Mesenchymal stem cell (in vitro differentiated cells and primary cell): ENCODE measurements around the gene CFDP1.

ENCODE experiments used
- DNase-seq: peaks from one replicate; pipeline ENCODE4 v3.0.0-alpha.2; 2013
- H2AFZ ChIP-seq: one replicate; pipeline ENCODE4 v1.6.1; 2013; ENCODE audit warnings: low read depth, mild to moderate bottlenecking, control low read depth, inconsistent platforms, low read length, moderate library complexity
- H2AK5ac ChIP-seq: 2 replicates; pipeline ENCODE4 v1.6.1; 2013; ENCODE audit warnings: low read length, moderate library complexity, mild to moderate bottlenecking, inconsistent platforms; ENCODE audit not compliant: severe bottlenecking
- H2BK120ac ChIP-seq: one replicate; pipeline ENCODE4 v1.6.1; 2013; ENCODE audit warnings: low read depth, mild to moderate bottlenecking, inconsistent platforms, low read length, moderate library complexity
- H2BK12ac ChIP-seq, 2 experiments: one replicate each; pipeline ENCODE4 v1.6.1; 2013; ENCODE audit warnings: inconsistent platforms in 2 of 2, low read length in 2 of 2, mild to moderate bottlenecking in 2 of 2, moderate library complexity in 2 of 2, control low read depth in 1 of 2
- H2BK15ac ChIP-seq: one replicate; pipeline ENCODE4 v1.6.1; 2013; ENCODE audit warnings: mild to moderate bottlenecking, low read depth, inconsistent platforms; ENCODE audit not compliant: poor library complexity, severe bottlenecking
- H2BK5ac ChIP-seq: 2 replicates; pipeline ENCODE4 v1.6.1; 2013; ENCODE audit warnings: low read depth, mild to moderate bottlenecking, low read length, control low read depth, inconsistent platforms; ENCODE audit not compliant: poor library complexity, severe bottlenecking
- H3K14ac ChIP-seq, 2 experiments: one replicate each; pipeline ENCODE4 v1.6.1; 2013; ENCODE audit warnings: inconsistent platforms in 2 of 2, low read length in 2 of 2, control low read depth in 1 of 2, mild to moderate bottlenecking in 1 of 2, moderate library complexity in 1 of 2
- H3K18ac ChIP-seq, 2 experiments: one replicate each; pipeline ENCODE4 v1.6.1; 2013; ENCODE audit warnings: inconsistent platforms in 2 of 2, low read length in 2 of 2, control low read depth in 1 of 2, low read depth in 1 of 2, mild to moderate bottlenecking in 1 of 2
- H3K23ac ChIP-seq, 2 experiments: one replicate each; pipeline ENCODE4 v1.6.1; 2013; ENCODE audit warnings: inconsistent platforms in 2 of 2, low read length in 2 of 2, mild to moderate bottlenecking in 2 of 2, moderate library complexity in 2 of 2, control low read depth in 1 of 2
- H3K27ac ChIP-seq: 2 replicates; pipeline ENCODE4 v1.5.1; 2013; ENCODE audit warnings: mild to moderate bottlenecking, moderate library complexity, low read length, control low read depth, inconsistent platforms; ENCODE audit not compliant: poor library complexity, severe bottlenecking
- H3K27me3 ChIP-seq, 2 experiments: 2 replicates each; pipeline versions ENCODE4 v1.6.1 to v1.7.0; 2013; ENCODE audit warnings: low read length in 2 of 2, mild to moderate bottlenecking in 2 of 2, moderate library complexity in 2 of 2, control low read depth in 1 of 2, inconsistent platforms in 1 of 2; ENCODE audit not compliant: control insufficient read depth in 1 of 2, insufficient read depth in 1 of 2
- H3K36me3 ChIP-seq, 2 experiments: 2 replicates each; pipeline versions ENCODE4 v1.6.1 to v1.7.0; 2013; ENCODE audit warnings: low read length in 2 of 2, control low read depth in 1 of 2, inconsistent platforms in 1 of 2, low read depth in 1 of 2, mild to moderate bottlenecking in 1 of 2; ENCODE audit not compliant: insufficient read depth in 2 of 2, control insufficient read depth in 1 of 2
- H3K4ac ChIP-seq, 2 experiments: one replicate each; pipeline ENCODE4 v1.6.1; 2013; ENCODE audit warnings: inconsistent platforms in 2 of 2, low read length in 2 of 2, mild to moderate bottlenecking in 2 of 2, moderate library complexity in 2 of 2, control low read depth in 1 of 2, low read depth in 1 of 2
- H3K4me1 ChIP-seq: 2 replicates; pipeline ENCODE4 v1.6.1; 2013; ENCODE audit warnings: low read depth, low read length, control low read depth; ENCODE audit not compliant: control insufficient read depth, insufficient read depth
- H3K4me2 ChIP-seq: 2 replicates; pipeline ENCODE4 v1.6.1; 2013; ENCODE audit warnings: low read length, mild to moderate bottlenecking, inconsistent platforms; ENCODE audit not compliant: poor library complexity, severe bottlenecking
- H3K4me3 ChIP-seq, 2 experiments: 2 replicates each; pipeline versions ENCODE4 v1.5.1 to v1.7.0; 2013; ENCODE audit warnings: low read length in 2 of 2, mild to moderate bottlenecking in 2 of 2, control low read depth in 1 of 2, low read depth in 1 of 2; ENCODE audit not compliant: insufficient read depth in 1 of 2
- H3K79me1 ChIP-seq: replicated peaks from 2 replicates; pipeline ENCODE4 v1.6.1; 2013; ENCODE audit warnings: mild to moderate bottlenecking, control low read depth, low read length, inconsistent platforms; ENCODE audit not compliant: poor library complexity, severe bottlenecking
- H3K9ac ChIP-seq: 2 replicates; pipeline ENCODE4 v1.7.0; 2013; ENCODE audit warnings: mild to moderate bottlenecking, low read length, moderate library complexity
- H3K9me3 ChIP-seq: 2 replicates; pipeline ENCODE4 v1.7.0; 2013; ENCODE audit warnings: mild to moderate bottlenecking, low read length; ENCODE audit not compliant: control insufficient read depth
- H4K8ac ChIP-seq: one replicate; pipeline ENCODE4 v1.6.1; 2013; ENCODE audit warnings: inconsistent platforms, mild to moderate bottlenecking, low read length, moderate library complexity
- H4K91ac ChIP-seq: one replicate; pipeline ENCODE4 v1.6.1; 2013; ENCODE audit warnings: mild to moderate bottlenecking, low read length, inconsistent platforms
- WGBS: methylation state at CpG from one replicate; pipeline ENCODE4 v1.1.7; 2013; ENCODE audit warnings: mixed read lengths; 5-methylcytosine and 5-hydroxymethylcytosine counted together

CFDP1 gene

DNA sequence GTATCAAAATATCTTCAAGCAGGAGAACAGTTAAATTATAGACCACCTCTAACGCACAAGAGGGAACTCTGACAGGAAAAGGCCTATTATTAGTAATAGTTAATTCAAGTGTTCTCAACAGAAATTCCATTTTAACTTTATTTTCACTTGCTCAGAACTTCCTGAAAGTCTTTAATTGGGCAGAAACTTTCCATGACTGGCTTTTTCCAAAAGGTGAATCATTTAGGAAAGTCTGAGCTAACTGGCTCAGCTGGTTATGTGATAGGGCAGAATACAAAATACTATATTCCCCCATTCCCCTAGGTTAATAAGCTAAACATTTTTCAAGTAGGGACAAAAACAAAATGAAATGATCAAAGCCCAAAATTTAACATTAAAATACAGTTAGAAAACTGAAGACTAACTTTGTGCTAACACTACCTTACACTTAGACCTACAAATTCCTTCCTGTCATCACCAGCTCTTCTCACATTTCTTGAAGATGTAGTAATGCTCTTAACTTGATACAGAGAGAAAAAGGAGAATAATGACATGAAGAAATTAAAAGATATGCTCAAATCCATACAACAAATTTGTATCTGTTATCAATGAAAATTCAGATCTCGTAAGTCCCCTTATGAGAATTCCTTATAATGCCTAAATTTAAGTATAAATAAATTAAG lies 31.0 kb downstream of the CFDP1 start:
- peak; percentile 87 for DNase-seq
- H3K4me1 ChIP-seq: peaks cover 6% of the 10 kb centered on the region
- H3K14ac ChIP-seq: no peak overlapping the region
- no peak overlapping the region for H2BK12ac ChIP-seq
- no peaks in the 10 kb centered on the region for H3K27me3 ChIP-seq
- H2BK120ac ChIP-seq: no peak overlapping the region
- H3K9ac ChIP-seq: peak overlapping the region; percentile 93
- no peak overlapping the region for H2BK15ac ChIP-seq
- H3K36me3 ChIP-seq: peaks cover 18 to 24% of the 10 kb centered on the region in 2 experiments
- peaks cover 21% of the 10 kb centered on the region for H3K79me1 ChIP-seq
- no peak overlapping the region for H4K91ac ChIP-seq
- peak overlapping the region; percentile 82 for H3K27ac ChIP-seq
- H3K4me2 ChIP-seq: no peak overlapping the region
- no peak overlapping the region for H2AFZ ChIP-seq
- no peak overlapping the region for H3K18ac ChIP-seq
- H2BK5ac ChIP-seq: no peak overlapping the region
- no peak overlapping the region for H2AK5ac ChIP-seq
- no peak overlapping the region for H4K8ac ChIP-seq
- H3K23ac ChIP-seq: no peak overlapping the region
- no peaks in the 10 kb centered on the region for H3K9me3 ChIP-seq
- no CpG with 5 or more reads among the region's 2 CpGs for WGBS
- no peak overlapping the region for H3K4me3 ChIP-seq
- no peak overlapping the region for H3K4ac ChIP-seq

DNA sequence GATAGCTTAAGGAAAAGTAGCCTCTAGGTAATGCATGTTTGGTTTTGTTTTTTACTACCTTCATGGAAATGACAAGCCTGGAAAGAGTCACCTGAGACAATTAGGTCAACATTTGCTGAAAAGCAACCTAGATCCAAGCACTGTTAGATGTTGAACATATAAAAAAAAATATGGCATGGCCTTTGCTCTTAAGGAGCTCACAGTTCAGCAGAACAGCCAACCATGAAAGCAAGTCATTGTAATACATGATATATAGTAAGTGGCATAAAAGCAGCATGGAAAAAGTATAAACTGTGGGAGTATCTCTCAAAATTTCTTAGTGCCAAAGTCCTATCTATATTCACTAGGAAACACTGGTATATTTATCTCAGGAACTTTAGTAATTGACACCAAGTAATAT lies 31.6 kb downstream of the CFDP1 start:
- peaks cover 21% of the 10 kb centered on the region for H3K79me1 ChIP-seq
- no peak overlapping the region for H3K14ac ChIP-seq
- no peak overlapping the region for H3K4ac ChIP-seq
- H2BK5ac ChIP-seq: no peak overlapping the region
- no peak overlapping the region for H3K4me3 ChIP-seq
- H2AFZ ChIP-seq: no peak overlapping the region
- DNase-seq: no peak
- no peak overlapping the region for H3K23ac ChIP-seq
- no peak overlapping the region for H2AK5ac ChIP-seq
- peaks cover 6% of the 10 kb centered on the region for H3K4me1 ChIP-seq
- H2BK12ac ChIP-seq: no peak overlapping the region
- no peak overlapping the region for H4K8ac ChIP-seq
- H3K9me3 ChIP-seq: no peaks in the 10 kb centered on the region
- no peak overlapping the region for H4K91ac ChIP-seq
- no peak overlapping the region for H3K4me2 ChIP-seq
- no peak overlapping the region for H2BK15ac ChIP-seq
- peak overlapping the region; percentile 93 for H3K9ac ChIP-seq
- no peak overlapping the region for H2BK120ac ChIP-seq
- H3K18ac ChIP-seq: no peak overlapping the region
- H3K36me3 ChIP-seq: peaks cover 14 to 19% of the 10 kb centered on the region in 2 experiments
- peak overlapping the region; percentile 82 for H3K27ac ChIP-seq
- no peaks in the 10 kb centered on the region for H3K27me3 ChIP-seq

DNA sequence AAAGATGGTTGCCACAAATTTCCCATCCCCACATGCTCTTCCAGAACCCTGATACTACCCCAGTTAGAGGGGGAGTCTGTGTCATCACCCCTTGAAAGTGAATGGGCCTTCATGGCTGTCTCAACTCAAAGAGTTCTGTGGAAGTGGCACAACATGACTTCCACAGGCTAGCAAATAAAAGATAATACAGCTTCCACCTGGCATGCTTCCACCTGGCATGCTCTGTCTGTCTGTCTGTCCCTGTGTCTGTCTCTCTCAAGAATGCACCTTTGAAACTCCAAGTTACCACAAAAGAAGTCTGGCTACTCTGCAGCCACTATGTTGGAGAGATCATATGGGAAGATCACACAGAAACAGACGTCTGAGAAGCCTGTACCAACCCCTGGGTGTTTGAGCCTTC lies 35.0 kb downstream of the CFDP1 start:
- Histone ChIP-seq H3K9ac (no peak overlapping the region), H3K4ac (no peak overlapping the region), H4K91ac (no peak overlapping the region), H3K14ac (no peak overlapping the region), H3K4me1 (peaks cover 3% of the 10 kb centered on the region), H3K18ac (no peak overlapping the region), H2BK15ac (no peak overlapping the region), H3K27ac (no peak overlapping the region), H2BK120ac (no peak overlapping the region), H3K27me3 (no peaks in the 10 kb centered on the region), H2AFZ (no peak overlapping the region), H3K79me1 (peaks cover 26% of the 10 kb centered on the region), H2BK5ac (no peak overlapping the region), H3K23ac (no peak overlapping the region), H2BK12ac (no peak overlapping the region), H3K4me2 (no peak overlapping the region), H4K8ac (no peak overlapping the region), H3K9me3 (no peaks in the 10 kb centered on the region), H3K36me3 (peaks cover 6 to 24% of the 10 kb centered on the region in 2 experiments), H2AK5ac (no peak overlapping the region), H3K4me3 (no peak overlapping the region)
- WGBS: 85% methylated on average over 1 of the region's 1 CpG
- DNase-seq: no peak

DNA sequence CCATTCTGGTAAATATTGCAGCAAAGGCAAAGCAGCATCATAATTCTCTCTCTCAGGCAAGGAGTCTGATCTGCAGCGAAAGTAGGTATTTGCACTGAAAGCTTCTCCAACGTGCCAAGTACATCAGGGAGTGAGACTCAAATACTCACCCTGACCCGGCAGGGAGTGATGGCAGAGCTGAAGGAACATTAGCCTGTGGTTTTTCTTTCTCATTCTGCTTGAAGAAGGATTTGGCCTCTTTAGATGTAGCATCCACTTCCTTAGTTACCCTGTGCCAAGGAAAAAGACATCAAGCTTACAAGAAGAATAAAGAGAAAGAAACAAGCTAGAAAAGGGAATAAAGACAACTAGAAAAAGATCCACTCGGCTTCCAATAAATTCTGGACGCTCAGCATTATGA lies 38.4 kb downstream of the CFDP1 start:
- DNase-seq: no peak
- Histone ChIP-seq H3K18ac (no peak overlapping the region), H3K4me1 (peaks cover 2% of the 10 kb centered on the region), H2BK5ac (no peak overlapping the region), H2AFZ (no peak overlapping the region), H3K14ac (no peak overlapping the region), H3K23ac (no peak overlapping the region), H4K91ac (no peak overlapping the region), H2BK15ac (no peak overlapping the region), H3K36me3 (peaks cover 15 to 49% of the 10 kb centered on the region in 2 experiments), H3K9ac (no peak overlapping the region), H3K9me3 (no peaks in the 10 kb centered on the region), H2BK12ac (no peak overlapping the region), H3K4me2 (no peak overlapping the region), H3K4me3 (no peak overlapping the region), H4K8ac (no peak overlapping the region), H3K27me3 (no peaks in the 10 kb centered on the region), H3K79me1 (peaks cover 28% of the 10 kb centered on the region), H2AK5ac (no peak overlapping the region), H3K4ac (no peak overlapping the region), H2BK120ac (no peak overlapping the region), H3K27ac (no peak overlapping the region)
- 95% methylated on average over 5 of the region's 5 CpGs for WGBS
